ENCODE measurements around the gene LCN2. TPM values are rescaled to one million over a fixed set of nuclear protein-coding genes. Genes with fewer than 3 reads are reported as not detected.
"Not testable (repeated sequence)": the region's sequence is repeated elsewhere in the genome, so short reads cannot be mapped to it uniquely, and the experiment has no call there.

The LCN2 gene
- 1.1 TPM for polyA plus RNA-seq (ENCODE audit: insufficient read length)

DNA sequence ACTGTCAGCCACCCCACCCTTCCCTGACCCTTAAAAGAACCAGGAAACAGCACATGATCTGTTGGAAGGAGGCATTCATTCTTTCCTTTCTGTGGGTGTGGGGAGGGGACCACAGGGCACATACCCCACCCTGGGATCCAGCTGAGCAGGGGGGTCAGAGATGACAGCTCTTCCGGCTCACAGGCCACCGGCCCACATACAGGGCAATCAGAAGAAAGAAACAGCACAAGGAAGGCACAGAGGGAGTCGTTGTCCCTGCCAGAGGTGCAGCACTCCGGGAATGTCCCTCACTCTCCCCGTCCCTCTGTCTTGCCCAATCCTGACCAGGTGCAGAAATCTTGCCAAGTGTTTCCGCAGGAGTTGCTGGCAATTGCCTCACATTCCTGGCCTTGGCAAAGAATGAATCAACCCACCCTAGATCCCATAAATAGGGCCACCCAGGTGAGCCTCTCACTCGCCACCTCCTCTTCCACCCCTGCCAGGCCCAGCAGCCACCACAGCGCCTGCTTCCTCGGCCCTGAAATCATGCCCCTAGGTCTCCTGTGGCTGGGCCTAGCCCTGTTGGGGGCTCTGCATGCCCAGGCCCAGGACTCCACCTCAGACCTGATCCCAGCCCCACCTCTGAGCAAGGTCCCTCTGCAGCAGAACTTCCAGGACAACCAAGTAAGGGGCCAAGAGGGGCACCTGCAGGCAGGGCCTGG is at the start of gene LCN2:
TSS of gene LCN2 (plus strand) at position 453 of the 701 bp plus-strand sequence. CDS start at position 526, 73 bp downstream.
- no peak for DNase-seq (ENCODE audit: low read depth)

DNA sequence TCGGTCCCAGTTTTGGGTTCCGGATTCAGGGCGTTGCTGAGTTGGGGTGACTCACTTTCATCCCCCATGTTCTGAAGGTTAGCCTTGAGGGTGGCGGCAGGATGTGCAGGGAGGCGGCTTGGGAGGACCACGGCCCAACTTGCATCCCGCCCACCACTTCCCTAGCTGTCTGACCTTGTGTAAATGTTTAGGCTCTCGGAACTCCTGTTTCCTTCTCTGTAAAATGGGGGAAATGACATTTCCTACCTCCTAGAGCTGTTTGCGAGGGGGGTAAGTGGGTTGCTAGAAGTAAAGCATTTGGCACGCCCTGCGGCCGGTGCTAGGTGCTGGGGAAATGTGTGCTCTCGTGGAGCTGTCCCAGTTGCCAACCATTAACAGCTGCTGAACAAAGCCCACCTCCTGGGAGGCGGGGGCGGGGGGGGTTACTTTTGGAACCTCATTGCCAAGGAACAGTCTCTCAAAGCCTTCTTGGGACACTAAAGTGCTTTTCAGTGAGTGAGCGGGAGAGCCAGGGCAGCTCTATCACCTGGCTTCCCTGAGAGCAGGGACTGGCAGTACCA is 49.2 kb upstream of the LCN2 start:
- no peak for DNase-seq (ENCODE audit: low read depth)

DNA sequence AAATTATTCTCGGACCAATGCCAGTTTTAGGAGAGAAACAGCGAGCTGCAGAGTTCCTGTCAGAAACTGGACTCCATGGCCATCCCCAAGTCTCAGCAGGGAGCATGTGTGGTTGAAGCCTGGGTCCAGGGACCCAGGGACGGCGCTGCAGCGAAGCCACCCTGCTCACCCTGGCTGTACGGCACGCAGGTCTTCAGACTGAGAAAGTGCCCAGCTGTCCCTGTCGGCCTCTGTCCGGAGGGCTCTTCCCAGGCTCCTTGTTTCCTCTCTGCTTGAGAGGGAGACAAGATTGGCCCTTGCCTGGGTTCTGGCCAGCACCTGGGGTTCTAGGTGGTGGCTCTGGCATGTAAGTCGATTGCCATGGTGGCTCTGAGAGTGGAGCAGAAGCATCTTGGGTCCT is 48.7 kb upstream of the LCN2 start:
- no peak for DNase-seq (ENCODE audit: low read depth)

DNA sequence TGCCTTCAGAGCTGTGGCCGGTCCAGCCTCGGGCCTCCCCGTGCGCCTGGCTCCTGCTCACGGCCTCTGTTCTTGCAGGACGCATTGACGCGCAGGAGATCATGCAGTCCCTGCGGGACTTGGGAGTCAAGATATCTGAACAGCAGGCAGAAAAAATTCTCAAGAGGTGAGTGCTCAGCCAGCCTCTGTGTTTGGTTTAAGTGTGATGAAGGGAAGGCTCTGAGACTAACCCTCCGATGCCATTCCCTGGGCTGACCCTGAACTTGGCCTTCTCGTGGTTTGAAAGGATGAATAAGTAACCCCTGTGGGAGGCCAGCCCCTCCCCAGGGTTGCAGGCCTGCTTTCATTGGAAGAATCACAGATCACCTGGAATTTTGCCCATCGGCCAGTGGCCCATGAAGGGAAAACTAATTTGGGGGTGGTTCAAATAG is 48.0 kb upstream of the LCN2 start:
- DNase-seq (ENCODE audit: low read depth): no peak

DNA sequence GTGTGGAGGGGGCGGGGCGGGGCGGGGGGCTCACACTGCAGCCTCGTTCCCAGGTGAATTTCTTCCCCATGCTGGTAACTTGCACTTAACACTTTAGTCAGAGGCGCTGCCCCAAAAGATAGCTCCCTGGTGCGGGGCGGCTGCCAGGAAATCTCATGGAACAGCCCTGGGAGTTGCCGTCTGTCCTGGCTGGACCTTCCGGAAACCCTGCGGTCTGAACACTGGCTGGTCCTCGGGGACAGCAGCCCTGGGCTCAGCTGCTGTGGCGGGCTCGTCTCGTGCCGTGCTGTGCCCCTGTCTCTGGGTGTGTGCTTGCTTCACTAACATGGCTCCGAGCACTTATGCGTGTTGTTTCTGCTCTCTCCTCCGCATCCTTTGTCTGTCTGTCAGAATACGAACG is 47.6 kb upstream of the LCN2 start:
- DNase-seq (ENCODE audit: low read depth): no peak

DNA sequence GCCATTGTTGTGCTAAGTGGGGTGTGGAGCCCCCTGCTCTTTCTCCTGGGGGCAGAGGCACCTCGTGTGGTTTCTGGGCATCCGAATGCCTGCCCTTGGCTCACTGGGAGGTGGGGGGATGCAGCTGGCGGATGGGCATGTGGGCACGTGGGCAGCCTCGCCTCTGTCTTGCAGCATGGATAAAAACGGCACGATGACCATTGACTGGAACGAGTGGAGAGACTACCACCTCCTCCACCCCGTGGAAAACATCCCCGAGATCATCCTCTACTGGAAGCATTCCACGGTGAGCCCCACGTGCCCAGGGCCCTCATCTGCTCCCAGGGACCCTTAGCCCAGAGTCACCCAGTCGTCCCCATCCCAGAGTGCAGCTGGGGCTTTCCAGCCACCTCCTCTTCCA is 47.1 kb upstream of the LCN2 start:
- DNase-seq (ENCODE audit: low read depth): no peak

DNA sequence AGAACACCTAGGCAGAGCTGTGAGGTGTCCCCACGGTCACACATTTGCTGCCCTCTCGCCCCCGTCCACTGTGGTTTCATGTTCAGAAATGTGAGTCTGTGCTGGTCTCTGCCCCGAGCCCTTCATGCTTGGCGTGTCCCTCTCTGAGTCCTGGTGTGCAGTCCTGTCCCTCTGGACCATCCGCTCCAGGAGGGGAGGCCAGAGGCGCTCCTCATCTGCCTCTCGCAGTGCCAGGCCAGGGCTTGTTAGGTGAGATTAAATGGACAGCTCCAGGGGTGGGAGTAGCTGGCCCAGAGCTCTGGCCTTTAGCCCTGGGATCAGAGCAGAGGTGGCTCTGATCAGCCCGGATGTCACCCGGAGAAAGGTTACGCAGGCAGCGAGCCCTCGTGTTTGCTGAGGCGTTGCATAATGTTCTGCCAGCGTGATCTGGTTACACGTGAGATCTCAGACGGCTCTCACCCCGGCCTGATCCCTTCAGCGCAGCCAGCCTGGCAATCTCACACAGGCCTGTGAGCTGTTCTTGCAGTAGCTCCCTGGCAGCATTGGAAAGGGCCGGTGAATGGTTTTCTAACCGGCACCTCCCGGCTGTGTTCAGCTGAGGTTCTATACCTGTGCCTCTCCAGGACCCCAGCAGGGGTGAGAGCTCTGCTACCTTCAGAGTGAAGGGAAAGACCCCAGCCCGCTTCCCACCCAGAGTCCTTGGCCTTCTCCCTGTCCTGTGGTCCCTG is 46.2 kb upstream of the LCN2 start:
- DNase-seq (ENCODE audit: low read depth): no peak

DNA sequence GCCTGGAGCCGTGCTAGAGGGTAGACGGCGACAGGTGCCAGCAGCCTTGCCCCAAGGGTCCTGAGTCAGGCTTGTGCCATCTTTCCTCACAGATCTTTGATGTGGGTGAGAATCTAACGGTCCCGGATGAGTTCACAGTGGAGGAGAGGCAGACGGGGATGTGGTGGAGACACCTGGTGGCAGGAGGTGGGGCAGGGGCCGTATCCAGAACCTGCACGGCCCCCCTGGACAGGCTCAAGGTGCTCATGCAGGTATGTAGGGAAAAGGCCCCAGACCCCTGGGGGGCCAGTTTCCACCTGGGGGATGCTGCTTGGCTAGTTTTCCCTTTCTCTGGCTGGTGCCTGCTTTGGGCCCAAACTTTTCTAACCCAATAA is 45.7 kb upstream of the LCN2 start:
- DNase-seq (ENCODE audit: low read depth): no peak

DNA sequence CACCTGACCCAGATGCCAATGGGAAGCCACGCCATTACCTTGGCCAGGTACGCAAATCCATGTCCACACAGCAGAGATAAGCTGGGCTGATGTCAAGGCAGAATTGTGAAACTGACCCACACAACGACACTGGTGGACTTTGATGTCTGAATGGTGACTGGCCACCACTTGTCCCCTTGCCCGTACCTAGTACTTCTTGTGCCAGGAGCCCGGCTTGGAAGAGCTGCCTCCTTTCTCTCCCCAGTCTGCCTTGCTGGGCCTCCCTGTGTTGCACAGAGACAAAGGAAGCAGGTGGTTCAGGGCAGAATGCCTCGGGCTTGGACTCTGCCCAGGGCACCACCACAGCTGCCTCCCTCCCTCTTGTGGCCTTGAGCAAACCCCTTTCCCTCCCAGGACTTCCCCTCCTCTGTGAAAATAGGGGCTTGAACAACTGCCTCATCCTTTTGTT is 45.1 kb upstream of the LCN2 start:
- DNase-seq (ENCODE audit: low read depth): no peak

DNA sequence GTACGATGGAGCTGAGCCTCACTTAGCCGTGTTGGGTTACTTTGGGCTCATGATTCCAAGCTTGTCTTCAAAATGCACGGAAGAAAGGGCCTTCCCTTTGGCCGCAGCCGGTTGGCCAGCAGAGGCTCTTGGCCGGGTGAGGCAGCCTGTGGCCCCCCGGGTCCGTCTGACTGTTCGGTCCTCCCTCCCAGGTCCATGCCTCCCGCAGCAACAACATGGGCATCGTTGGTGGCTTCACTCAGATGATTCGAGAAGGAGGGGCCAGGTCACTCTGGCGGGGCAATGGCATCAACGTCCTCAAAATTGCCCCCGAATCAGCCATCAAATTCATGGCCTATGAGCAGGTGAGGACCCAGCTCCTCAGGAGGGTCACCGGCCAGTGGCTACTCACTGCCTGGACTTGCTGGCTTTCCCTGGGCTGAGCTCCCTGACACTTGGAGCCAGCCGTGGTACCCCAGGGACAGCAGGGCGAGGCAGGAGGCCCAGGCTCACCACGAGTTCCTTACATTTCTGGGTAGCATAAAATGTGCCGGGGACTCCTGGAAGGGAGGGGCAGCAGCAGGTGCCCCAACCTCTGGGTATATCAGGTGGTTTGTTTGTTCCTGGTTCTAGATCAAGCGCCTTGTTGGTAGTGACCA is 43.6 kb upstream of the LCN2 start:
- DNase-seq (ENCODE audit: low read depth): no peak

DNA sequence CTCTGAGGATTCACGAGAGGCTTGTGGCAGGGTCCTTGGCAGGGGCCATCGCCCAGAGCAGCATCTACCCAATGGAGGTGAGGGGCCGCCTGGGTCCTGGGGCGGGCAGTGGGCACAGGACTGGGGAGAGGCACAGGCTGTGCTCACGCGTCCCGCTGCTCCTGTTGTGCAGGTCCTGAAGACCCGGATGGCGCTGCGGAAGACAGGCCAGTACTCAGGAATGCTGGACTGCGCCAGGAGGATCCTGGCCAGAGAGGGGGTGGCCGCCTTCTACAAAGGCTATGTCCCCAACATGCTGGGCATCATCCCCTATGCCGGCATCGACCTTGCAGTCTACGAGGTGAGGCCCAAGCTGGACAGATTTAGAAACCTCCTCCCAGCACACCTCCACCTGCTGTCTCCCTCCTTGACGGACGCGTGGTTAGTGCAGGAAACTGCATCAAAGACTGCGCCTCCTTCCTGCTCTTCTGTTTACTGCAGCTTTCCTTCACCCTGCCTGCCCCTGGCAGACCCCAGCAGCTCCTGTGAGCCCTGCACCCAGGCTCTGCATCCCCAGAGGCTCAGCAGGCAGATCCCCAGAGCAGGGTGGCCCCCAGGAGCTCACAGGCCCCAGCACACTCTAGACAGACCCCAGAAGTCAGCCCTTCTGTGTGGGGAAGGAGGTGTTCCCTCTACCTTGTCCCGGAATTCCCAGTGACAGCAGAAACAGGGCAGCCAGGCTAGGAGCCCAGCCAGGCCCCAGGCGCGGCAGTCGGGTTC is 42.9 kb upstream of the LCN2 start:
- DNase-seq (ENCODE audit: low read depth): no peak

DNA sequence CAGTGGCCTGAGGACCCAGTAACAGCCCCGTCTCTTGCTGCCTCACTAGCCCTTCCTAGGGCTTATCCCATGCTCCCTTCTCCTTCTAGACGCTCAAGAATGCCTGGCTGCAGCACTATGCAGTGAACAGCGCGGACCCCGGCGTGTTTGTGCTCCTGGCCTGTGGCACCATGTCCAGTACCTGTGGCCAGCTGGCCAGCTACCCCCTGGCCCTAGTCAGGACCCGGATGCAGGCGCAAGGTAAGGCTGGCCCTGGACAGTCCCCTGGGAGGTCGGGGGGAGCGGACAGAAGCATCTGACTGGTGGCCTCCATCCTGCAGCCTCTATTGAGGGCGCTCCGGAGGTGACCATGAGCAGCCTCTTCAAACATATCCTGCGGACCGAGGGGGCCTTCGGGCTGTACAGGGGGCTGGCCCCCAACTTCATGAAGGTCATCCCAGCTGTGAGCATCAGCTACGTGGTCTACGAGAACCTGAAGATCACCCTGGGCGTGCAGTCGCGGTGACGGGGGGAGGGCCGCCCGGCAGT is 42.2 kb upstream of the LCN2 start:
- no peak for DNase-seq (ENCODE audit: low read depth)

DNA sequence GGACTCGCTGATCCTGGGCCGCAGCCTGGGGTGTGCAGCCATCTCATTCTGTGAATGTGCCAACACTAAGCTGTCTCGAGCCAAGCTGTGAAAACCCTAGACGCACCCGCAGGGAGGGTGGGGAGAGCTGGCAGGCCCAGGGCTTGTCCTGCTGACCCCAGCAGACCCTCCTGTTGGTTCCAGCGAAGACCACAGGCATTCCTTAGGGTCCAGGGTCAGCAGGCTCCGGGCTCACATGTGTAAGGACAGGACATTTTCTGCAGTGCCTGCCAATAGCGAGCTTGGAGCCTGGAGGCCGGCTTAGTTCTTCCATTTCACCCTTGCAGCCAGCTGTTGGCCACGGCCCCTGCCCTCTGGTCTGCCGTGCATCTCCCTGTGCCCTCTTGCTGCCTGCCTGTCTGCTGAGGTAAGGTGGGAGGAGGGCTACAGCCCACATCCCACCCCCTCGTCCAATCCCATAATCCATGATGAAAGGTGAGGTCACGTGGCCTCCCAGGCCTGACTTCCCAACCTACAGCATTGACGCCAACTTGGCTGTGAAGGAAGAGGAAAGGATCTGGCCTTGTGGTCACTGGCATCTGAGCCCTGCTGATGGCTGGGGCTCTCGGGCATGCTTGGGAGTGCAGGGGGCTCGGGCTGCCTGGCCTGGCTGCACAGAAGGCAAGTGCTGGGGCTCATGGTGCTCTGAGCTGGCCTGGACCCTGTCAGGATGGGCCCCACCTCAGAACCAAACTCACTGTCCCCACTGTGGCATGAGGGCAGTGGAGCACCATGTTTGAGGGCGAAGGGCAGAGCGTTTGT is 41.6 kb upstream of the LCN2 start:
- DNase-seq (ENCODE audit: low read depth): no peak

DNA sequence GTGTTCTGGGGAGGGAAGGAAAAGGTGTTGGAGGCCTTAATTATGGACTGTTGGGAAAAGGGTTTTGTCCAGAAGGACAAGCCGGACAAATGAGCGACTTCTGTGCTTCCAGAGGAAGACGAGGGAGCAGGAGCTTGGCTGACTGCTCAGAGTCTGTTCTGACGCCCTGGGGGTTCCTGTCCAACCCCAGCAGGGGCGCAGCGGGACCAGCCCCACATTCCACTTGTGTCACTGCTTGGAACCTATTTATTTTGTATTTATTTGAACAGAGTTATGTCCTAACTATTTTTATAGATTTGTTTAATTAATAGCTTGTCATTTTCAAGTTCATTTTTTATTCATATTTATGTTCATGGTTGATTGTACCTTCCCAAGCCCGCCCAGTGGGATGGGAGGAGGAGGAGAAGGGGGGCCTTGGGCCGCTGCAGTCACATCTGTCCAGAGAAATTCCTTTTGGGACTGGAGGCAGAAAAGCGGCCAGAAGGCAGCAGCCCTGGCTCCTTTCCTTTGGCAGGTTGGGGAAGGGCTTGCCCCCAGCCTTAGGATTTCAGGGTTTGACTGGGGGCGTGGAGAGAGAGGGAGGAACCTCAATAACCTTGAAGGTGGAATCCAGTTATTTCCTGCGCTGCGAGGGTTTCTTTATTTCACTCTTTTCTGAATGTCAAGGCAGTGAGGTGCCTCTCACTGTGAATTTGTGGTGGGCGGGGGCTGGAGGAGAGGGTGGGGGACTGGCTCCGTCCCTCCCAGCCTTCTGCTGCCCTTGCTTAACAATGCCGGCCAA is 40.8 kb upstream of the LCN2 start:
- DNase-seq (ENCODE audit: low read depth): no peak

DNA sequence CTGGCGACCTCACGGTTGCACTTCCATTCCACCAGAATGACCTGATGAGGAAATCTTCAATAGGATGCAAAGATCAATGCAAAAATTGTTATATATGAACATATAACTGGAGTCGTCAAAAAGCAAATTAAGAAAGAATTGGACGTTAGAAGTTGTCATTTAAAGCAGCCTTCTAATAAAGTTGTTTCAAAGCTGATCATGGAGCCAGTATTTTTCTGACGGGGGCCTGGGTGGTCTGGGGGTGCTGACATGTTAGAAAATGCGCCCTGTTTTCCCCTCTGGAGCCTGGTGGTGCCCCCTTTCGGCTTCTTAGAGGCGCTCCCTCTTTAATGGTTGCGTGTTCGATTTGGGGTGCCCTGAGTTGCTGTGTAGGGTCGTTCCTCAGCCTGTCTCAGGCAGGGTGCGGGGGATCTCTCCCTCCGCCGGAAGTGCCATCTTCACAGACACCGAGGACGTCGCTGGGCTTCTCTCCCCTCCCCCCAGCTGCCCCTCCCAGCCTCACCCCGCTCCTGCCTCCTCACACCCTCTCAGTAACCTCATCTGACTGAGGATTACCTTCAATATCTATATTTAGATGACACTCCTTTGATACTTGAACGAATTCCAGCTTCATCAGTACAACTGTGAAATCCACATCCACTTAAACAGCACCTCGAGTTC is 40.1 kb upstream of the LCN2 start:
- no peak for DNase-seq (ENCODE audit: low read depth)

DNA sequence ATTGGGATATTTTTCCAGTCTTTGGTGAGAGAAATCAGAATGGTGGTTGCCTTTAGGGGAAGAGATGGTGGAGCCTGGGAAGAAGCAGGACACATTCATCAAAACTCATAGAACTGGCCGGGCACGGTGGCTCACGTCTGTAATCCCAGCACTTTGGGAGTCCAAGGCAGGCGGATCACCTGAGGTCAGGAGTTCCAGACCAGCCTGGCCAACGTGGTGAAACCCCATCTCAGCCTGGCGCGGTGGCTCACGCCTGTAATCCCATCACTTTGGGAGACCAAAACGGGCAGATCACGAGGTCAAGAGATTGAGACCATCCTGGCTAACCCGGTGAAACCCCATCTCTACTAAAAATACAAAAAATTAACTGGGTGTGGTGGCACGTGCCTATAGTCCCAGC is 37.5 kb upstream of the LCN2 start:
- not testable (repeated sequence) for DNase-seq (ENCODE audit: low read depth)

DNA sequence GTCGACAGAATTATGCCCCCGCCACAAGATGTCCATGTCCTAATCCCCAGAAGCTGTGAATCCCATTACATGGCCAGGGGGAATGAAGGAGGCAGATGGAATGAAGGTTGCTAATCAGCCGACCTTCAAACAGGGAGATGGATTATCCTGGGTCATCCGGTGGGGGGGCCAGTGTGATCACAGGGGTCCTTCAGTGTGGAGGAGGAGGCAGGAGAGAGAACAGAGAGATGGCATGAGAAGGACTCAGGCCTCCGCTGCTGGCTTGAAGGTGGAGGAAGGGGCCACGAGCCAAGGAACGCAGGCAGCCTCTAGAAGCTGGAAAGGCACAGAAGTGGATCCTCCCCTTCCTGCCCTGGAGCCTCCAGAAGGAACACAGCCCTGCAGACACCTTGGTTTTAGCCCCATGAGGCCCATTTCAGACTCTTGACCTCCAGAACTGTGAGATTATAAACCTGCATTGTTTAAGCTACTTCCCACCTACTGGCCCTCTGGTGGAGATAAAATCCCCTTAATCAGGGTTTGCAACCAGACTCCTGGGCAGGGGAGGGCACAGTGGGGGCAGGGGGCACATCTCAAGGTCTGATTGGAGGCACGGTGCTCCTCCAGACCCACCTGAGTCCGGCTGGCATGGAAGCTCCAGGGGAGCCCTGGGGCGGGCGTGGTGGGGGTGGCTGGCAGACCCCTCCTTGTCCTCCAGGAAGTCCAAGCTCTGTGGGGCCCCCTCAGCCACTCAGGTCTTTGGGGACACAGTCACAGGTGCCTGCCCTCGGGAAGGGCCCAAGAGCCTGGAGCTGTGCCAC is 35.5 kb upstream of the LCN2 start:
- DNase-seq (ENCODE audit: low read depth): no peak

Measured in forelimb muscle (tissue), 1 donor.